Measurements from ENCODE around the gene BRCC3. TPM values are rescaled to one million over a fixed set of nuclear protein-coding genes. Genes with fewer than 3 reads are reported as not detected.
A peak's percentile ranks its signal among the peaks of the same experiment; 100 is the strongest.

Gene BRCC3
- total and polyA plus RNA-seq, 10 of the 15 experiments (the other 5 are each of a cell fraction or from before 2014, with no cell fraction given): 15.5 to 57.5 (median 35.6) TPM

DNA sequence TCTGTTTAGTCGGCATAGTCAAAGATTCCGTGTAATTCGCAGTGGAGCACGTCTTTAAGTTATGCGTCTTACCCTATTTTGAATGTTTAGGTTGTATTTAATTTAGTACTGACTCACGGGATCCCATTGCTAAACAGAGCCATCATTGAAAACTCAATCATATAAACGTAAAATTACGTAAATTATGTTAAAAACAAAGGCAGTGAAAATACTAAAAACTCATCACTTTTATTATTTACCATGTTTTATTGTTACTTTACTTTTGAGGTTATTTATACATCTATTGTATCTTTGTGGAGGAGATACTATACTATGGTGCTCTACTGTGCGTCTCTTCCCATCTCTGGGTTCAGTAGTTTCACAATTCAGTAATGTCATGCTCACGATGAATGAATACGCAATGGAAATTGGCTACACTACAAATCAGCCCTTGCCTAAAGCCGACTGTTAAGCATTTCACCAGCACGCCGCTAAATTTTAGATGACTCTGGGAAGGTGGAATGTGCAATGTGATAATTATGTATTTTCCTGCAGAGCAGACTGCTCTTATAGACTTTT is 43.7 kb upstream of the BRCC3 start (continued):
- TF ChIP-seq, protein P1, sequence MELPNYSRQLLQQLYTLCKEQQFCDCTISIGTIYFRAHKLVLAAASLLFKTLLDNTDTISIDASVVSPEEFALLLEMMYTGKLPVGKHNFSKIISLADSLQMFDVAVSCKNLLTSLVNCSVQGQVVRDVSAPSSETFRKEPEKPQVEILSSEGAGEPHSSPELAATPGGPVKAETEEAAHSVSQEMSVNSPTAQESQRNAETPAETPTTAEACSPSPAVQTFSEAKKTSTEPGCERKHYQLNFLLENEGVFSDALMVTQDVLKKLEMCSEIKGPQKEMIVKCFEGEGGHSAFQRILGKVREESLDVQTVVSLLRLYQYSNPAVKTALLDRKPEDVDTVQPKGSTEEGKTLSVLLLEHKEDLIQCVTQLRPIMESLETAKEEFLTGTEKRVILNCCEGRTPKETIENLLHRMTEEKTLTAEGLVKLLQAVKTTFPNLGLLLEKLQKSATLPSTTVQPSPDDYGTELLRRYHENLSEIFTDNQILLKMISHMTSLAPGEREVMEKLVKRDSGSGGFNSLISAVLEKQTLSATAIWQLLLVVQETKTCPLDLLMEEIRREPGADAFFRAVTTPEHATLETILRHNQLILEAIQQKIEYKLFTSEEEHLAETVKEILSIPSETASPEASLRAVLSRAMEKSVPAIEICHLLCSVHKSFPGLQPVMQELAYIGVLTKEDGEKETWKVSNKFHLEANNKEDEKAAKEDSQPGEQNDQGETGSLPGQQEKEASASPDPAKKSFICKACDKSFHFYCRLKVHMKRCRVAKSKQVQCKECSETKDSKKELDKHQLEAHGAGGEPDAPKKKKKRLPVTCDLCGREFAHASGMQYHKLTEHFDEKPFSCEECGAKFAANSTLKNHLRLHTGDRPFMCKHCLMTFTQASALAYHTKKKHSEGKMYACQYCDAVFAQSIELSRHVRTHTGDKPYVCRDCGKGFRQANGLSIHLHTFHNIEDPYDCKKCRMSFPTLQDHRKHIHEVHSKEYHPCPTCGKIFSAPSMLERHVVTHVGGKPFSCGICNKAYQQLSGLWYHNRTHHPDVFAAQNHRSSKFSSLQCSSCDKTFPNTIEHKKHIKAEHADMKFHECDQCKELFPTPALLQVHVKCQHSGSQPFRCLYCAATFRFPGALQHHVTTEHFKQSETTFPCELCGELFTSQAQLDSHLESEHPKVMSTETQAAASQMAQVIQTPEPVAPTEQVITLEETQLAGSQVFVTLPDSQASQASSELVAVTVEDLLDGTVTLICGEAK (IDR thresholded peaks at IDR 0.05; ENCODE audit: borderline replicate concordance): peak; percentile 9; the same call in 1 of the 2 replicates
- TF ChIP-seq, protein P2, sequence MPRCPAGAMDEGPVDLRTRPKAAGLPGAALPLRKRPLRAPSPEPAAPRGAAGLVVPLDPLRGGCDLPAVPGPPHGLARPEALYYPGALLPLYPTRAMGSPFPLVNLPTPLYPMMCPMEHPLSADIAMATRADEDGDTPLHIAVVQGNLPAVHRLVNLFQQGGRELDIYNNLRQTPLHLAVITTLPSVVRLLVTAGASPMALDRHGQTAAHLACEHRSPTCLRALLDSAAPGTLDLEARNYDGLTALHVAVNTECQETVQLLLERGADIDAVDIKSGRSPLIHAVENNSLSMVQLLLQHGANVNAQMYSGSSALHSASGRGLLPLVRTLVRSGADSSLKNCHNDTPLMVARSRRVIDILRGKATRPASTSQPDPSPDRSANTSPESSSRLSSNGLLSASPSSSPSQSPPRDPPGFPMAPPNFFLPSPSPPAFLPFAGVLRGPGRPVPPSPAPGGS (IDR thresholded peaks at IDR 0.05; ENCODE audit: borderline replicate concordance, insufficient read depth, low read depth, low read length, poor library complexity, severe bottlenecking): no peak
- TF ChIP-seq CBFB (IDR thresholded peaks at IDR 0.05; ENCODE audit: low read depth) (no peak), FOXK2 (IDR thresholded peaks at IDR 0.05) (no peak), ESRRA (IDR thresholded peaks at IDR 0.05; ENCODE audit: low read length) (no peak), MTA3 (IDR thresholded peaks at IDR 0.05; ENCODE audit: borderline replicate concordance, low read length) (peak; percentile 51; the same call in 1 of the 2 replicates), PML (IDR thresholded peaks at IDR 0.05; ENCODE audit: low read length) (no peak; the same call in 1 of the 2 replicates)
